H9 (cell line): ENCODE results near the gene MORN1. TPM values are rescaled to one million over a fixed set of nuclear protein-coding genes. Genes with fewer than 3 reads are reported as not detected.
A peak's percentile ranks its signal among the peaks of the same experiment; 100 is the strongest.

ENCODE experiments used
- DNase-seq: peaks from one replicate; pipeline ENCODE4 v3.0.0-alpha.2; 2017
- H2AFZ ChIP-seq: one replicate; pipeline ENCODE4 v1.6.1; 2013; ENCODE audit warnings: mild to moderate bottlenecking, low read length, control low read depth, moderate library complexity
- H2AK5ac ChIP-seq: 2 replicates; pipeline ENCODE4 v1.6.1; 2013; ENCODE audit warnings: low read length, control low read depth, mixed read lengths; ENCODE audit not compliant: insufficient read length
- H2BK120ac ChIP-seq: one replicate; pipeline ENCODE4 v1.6.1; 2013; ENCODE audit warnings: low read depth, mild to moderate bottlenecking, low read length, control low read depth, inconsistent platforms; ENCODE audit not compliant: poor library complexity, severe bottlenecking
- H2BK12ac ChIP-seq: 2 replicates; pipeline ENCODE4 v1.6.1; 2013; ENCODE audit warnings: low read length, control low read depth, mixed read lengths, low read depth; ENCODE audit not compliant: insufficient read length
- H2BK15ac ChIP-seq: 2 replicates; pipeline ENCODE4 v1.6.1; 2013; ENCODE audit warnings: low read depth, low read length, control low read depth
- H2BK20ac ChIP-seq: one replicate; pipeline ENCODE4 v1.6.1; 2013; ENCODE audit warnings: low read depth, mild to moderate bottlenecking, low read length, control low read depth, inconsistent platforms; ENCODE audit not compliant: poor library complexity, severe bottlenecking
- H2BK5ac ChIP-seq: 2 replicates; pipeline ENCODE4 v1.6.1; 2013; ENCODE audit warnings: low read length, control low read depth, mixed read lengths; ENCODE audit not compliant: insufficient read length
- H3K14ac ChIP-seq: 2 replicates; pipeline ENCODE4 v1.6.1; 2013; ENCODE audit warnings: low read length, control low read depth; ENCODE audit not compliant: insufficient read depth
- H3K18ac ChIP-seq: 2 replicates; pipeline ENCODE4 v1.6.1; 2013; ENCODE audit warnings: low read depth, mild to moderate bottlenecking, mixed read lengths, low read length, control low read depth; ENCODE audit not compliant: insufficient read length
- H3K23ac ChIP-seq: 2 replicates; pipeline ENCODE4 v1.6.1; 2013; ENCODE audit warnings: low read length, control low read depth, mixed read lengths, low read depth; ENCODE audit not compliant: insufficient read length
- H3K23me2 ChIP-seq: 2 replicates; pipeline ENCODE4 v1.6.1; 2013; ENCODE audit warnings: low read depth, mild to moderate bottlenecking, mixed read lengths, low read length, control low read depth; ENCODE audit not compliant: insufficient read length, poor library complexity, severe bottlenecking
- H3K27ac ChIP-seq: 2 replicates; pipeline ENCODE4 v1.5.1; 2013; ENCODE audit warnings: low read length, control low read depth, mixed read lengths, low read depth; ENCODE audit not compliant: insufficient read length
- H3K27me3 ChIP-seq: 2 replicates; pipeline ENCODE4 v1.6.1; 2013; ENCODE audit warnings: low read length, control low read depth, inconsistent platforms; ENCODE audit not compliant: insufficient read depth
- H3K4ac ChIP-seq: 2 replicates; pipeline ENCODE4 v1.6.1; 2013; ENCODE audit warnings: low read depth, mild to moderate bottlenecking, control low read depth, inconsistent platforms, low read length, moderate library complexity
- H3K4me1 ChIP-seq: 2 replicates; pipeline ENCODE4 v1.6.1; 2013; ENCODE audit warnings: low read length, control low read depth, inconsistent platforms; ENCODE audit not compliant: insufficient read depth
- H3K4me2 ChIP-seq: 2 replicates; pipeline ENCODE4 v1.6.1; 2013; ENCODE audit warnings: low read length, control low read depth, mixed read lengths; ENCODE audit not compliant: insufficient read length, insufficient read depth
- H3K56ac ChIP-seq: 2 replicates; pipeline ENCODE4 v1.6.1; 2013; ENCODE audit warnings: low read depth, mild to moderate bottlenecking, mixed read lengths, low read length, control low read depth; ENCODE audit not compliant: insufficient read length
- H3K79me1 ChIP-seq: 2 replicates; pipeline ENCODE4 v1.6.1; 2013; ENCODE audit warnings: low read depth, mild to moderate bottlenecking, moderate library complexity, low read length, control low read depth, inconsistent platforms; ENCODE audit not compliant: insufficient read depth, poor library complexity, severe bottlenecking
- H3K79me2 ChIP-seq: 2 replicates; pipeline ENCODE4 v1.6.1; 2013; ENCODE audit warnings: low read length, control low read depth, inconsistent platforms; ENCODE audit not compliant: insufficient read depth
- H3K9ac ChIP-seq: 2 replicates; pipeline ENCODE4 v1.6.1; 2013; ENCODE audit warnings: low read length, control low read depth, mixed read lengths; ENCODE audit not compliant: insufficient read length; ENCODE audit errors: extremely low read depth
- H3K9me3 ChIP-seq: one replicate; pipeline ENCODE4 v1.6.1; 2013; ENCODE audit warnings: low read depth, low read length, inconsistent platforms; ENCODE audit not compliant: control insufficient read depth
- H3T11ph ChIP-seq: one replicate; pipeline ENCODE4 v1.6.1; 2013; ENCODE audit warnings: mild to moderate bottlenecking, low read length, control low read depth, inconsistent platforms
- H4K20me1 ChIP-seq: one replicate; pipeline ENCODE4 v1.6.1; 2013; ENCODE audit not compliant: control insufficient read depth, insufficient read length, insufficient read depth
- H4K5ac ChIP-seq: 2 replicates; pipeline ENCODE4 v1.6.1; 2013; ENCODE audit warnings: low read depth, mild to moderate bottlenecking, mixed read lengths, low read length, control low read depth; ENCODE audit not compliant: insufficient read length
- H4K8ac ChIP-seq: replicated peaks from 2 replicates; pipeline ENCODE4 v1.6.1; 2013; ENCODE audit warnings: low read length, control low read depth, mixed read lengths, low read depth; ENCODE audit not compliant: insufficient read length
- H4K91ac ChIP-seq: 2 replicates; pipeline ENCODE4 v1.6.1; 2013; ENCODE audit warnings: low read depth, mild to moderate bottlenecking, moderate library complexity, mixed read lengths, low read length, control low read depth; ENCODE audit not compliant: insufficient read length
- H3K27ac Mint-ChIP-seq, 3 experiments: 2 replicates in 2 of 3; 3 replicates in 1 of 3; pipeline ENCODE4 v1.8.0; 2020 to 2021; ENCODE audit warnings: mixed read lengths in 3 of 3, mild to moderate bottlenecking in 1 of 3, moderate library complexity in 1 of 3
- H3K27me3 Mint-ChIP-seq: 2 replicates; pipeline ENCODE4 v1.8.0; 2021; ENCODE audit warnings: low read depth, mild to moderate bottlenecking, moderate library complexity, mixed read lengths
- H3K36me3 Mint-ChIP-seq, 3 experiments: 2 replicates in 2 of 3; 3 replicates in 1 of 3; pipeline ENCODE4 v1.8.0; 2020 to 2021; ENCODE audit warnings: low read depth in 3 of 3, mixed read lengths in 3 of 3; ENCODE audit not compliant: insufficient read depth in 1 of 3
- H3K4me1 Mint-ChIP-seq, 2 experiments: 2 replicates each; pipeline ENCODE4 v1.8.0; 2020; ENCODE audit warnings: mixed read lengths in 2 of 2
- H3K4me3 Mint-ChIP-seq, 2 experiments: 2 replicates in 1 of 2; 3 replicates in 1 of 2; pipeline ENCODE4 v1.8.0; 2020 to 2021; ENCODE audit warnings: mild to moderate bottlenecking in 2 of 2, mixed read lengths in 2 of 2, moderate library complexity in 1 of 2
- H3K9me3 Mint-ChIP-seq, 2 experiments: 2 replicates in 1 of 2; 3 replicates in 1 of 2; pipeline ENCODE4 v1.8.0; 2020; ENCODE audit warnings: mild to moderate bottlenecking in 2 of 2, mixed read lengths in 2 of 2, moderate library complexity in 1 of 2
- CTCF ChIP-seq: fragments of 200-600 bp; sonication (generic); conservative IDR thresholded peaks from 3 replicates; pipeline ENCODE4 v1.8.0; 2021; ENCODE audit warnings: antibody characterized with exemption, mild to moderate bottlenecking
- WGBS: extraction: QIAGEN DNeasy Blood & Tissue Kit; methylation state at CpG from one replicate; pipeline ENCODE4 v1.1.7; 2013; ENCODE audit warnings: missing lambda C conversion rate, low lambda C conversion rate, mixed read lengths; ENCODE audit not compliant: insufficient read length; ENCODE audit errors: extremely low coverage; 5-methylcytosine and 5-hydroxymethylcytosine counted together
- total RNA-seq: library from RNA; stranded (reverse); gene quantifications from 2 replicates; pipeline ENCODE4 v1.2.1, GENCODE V29; 2021

MORN1 gene
- total RNA-seq, 1 experiment from 2014 or later, result 12.7 TPM

- no peak for DNase-seq
- no peaks in the 10 kb centered on the region for H3K4me1 ChIP-seq
- no peak overlapping the region for H3K4ac ChIP-seq
- no peak overlapping the region for H3K27ac ChIP-seq
- no peak overlapping the region for H3K56ac ChIP-seq
- H3K79me2 ChIP-seq, result peaks cover 5% of the 10 kb centered on the region; the same call in 1 of the 2 replicates
- no peak overlapping the region for H4K5ac ChIP-seq
- H2AFZ ChIP-seq, result no peak overlapping the region
- no peak overlapping the region for H3K18ac ChIP-seq
- peaks cover 11% of the 10 kb centered on the region for H3K79me1 ChIP-seq
- no peak overlapping the region for H3K14ac ChIP-seq
- peaks cover 2% of the 10 kb centered on the region for H4K20me1 ChIP-seq
- H3K9me3 ChIP-seq, result no peaks in the 10 kb centered on the region
- no peak overlapping the region for H2BK120ac ChIP-seq
- no peak overlapping the region for H2BK15ac ChIP-seq
- no peak for TF ChIP-seq CTCF
- H3K4me2 ChIP-seq, result peak overlapping the region; percentile 88
- H3K27ac Mint-ChIP-seq, result peak overlapping the region in 1 of 3 experiments; percentile 79; a peak in 2 of 7 replicates
- H4K8ac ChIP-seq, result no peak overlapping the region
- no peaks in the 10 kb centered on the region for H3K9me3 Mint-ChIP-seq
- H3K4me3 Mint-ChIP-seq, result peak overlapping the region; percentile 81 to 92
- H2BK20ac ChIP-seq, result no peak overlapping the region
- H3K27me3 Mint-ChIP-seq, result no peaks in the 10 kb centered on the region
- H2AK5ac ChIP-seq, result no peak overlapping the region
- H4K91ac ChIP-seq, result no peak overlapping the region
- H3T11ph ChIP-seq, result no peak overlapping the region
- H3K27me3 ChIP-seq, result no peaks in the 10 kb centered on the region
- peaks cover 9 to 20% of the 10 kb centered on the region in 2 experiments for H3K4me1 Mint-ChIP-seq
- no peak overlapping the region for H3K23ac ChIP-seq
- peaks cover 6% of the 10 kb centered on the region for H3K23me2 ChIP-seq
- H2BK5ac ChIP-seq, result no peak overlapping the region
- H3K36me3 Mint-ChIP-seq, result peaks cover 5 to 48% (median 34%) of the 10 kb centered on the region in 3 experiments; a peak in 6 of 7 replicates
- H3K9ac ChIP-seq, result peak overlapping the region; percentile 81
- H2BK12ac ChIP-seq, result no peak overlapping the region
- WGBS, result no CpG with 5 or more reads among the region's 62 CpGs
These were observed 666 bp upstream of the MORN1 start for GRCh38 chr1:2391931-2392509.
